Osteocyte (in vitro differentiated cells): Measurements from ENCODE around the gene ANO2. TPM values are rescaled to one million over a fixed set of nuclear protein-coding genes. Genes with fewer than 3 reads are reported as not detected.

Experiments used
- DNase-seq: peaks from one replicate; pipeline ENCODE4 v3.0.0; 2021; ENCODE audit warnings: mixed read lengths; ENCODE audit not compliant: unreplicated experiment; ENCODE audit errors: extremely low spot score
- H3K27ac Mint-ChIP-seq: one replicate; pipeline ENCODE4 v1.8.0; 2021; ENCODE audit warnings: mild to moderate bottlenecking, mixed read lengths; ENCODE audit not compliant: unreplicated experiment
- H3K27me3 Mint-ChIP-seq: one replicate; pipeline ENCODE4 v1.8.0; 2021; ENCODE audit warnings: mixed read lengths; ENCODE audit not compliant: unreplicated experiment
- H3K36me3 Mint-ChIP-seq: one replicate; pipeline ENCODE4 v1.8.0; 2021; ENCODE audit warnings: mixed read lengths; ENCODE audit not compliant: unreplicated experiment
- H3K4me1 Mint-ChIP-seq: one replicate; pipeline ENCODE4 v1.8.0; 2021; ENCODE audit warnings: mixed read lengths; ENCODE audit not compliant: unreplicated experiment
- H3K4me3 Mint-ChIP-seq: one replicate; pipeline ENCODE4 v1.8.0; 2021; ENCODE audit warnings: mild to moderate bottlenecking, moderate library complexity, mixed read lengths; ENCODE audit not compliant: unreplicated experiment
- H3K9me3 Mint-ChIP-seq: one replicate; pipeline ENCODE4 v1.8.0; 2021; ENCODE audit warnings: mixed read lengths; ENCODE audit not compliant: unreplicated experiment
- CTCF ChIP-seq: fragments of 200-600 bp; sonication (generic); IDR thresholded peaks from 2 replicates; pipeline ENCODE4 v1.5.0; 2021; ENCODE audit warnings: antibody characterized with exemption, mild to moderate bottlenecking, moderate library complexity
- total RNA-seq: library from RNA; stranded (reverse); gene quantifications from 2 replicates; pipeline ENCODE4 v1.2.1, GENCODE V29; 2021

The ANO2 gene
- total RNA-seq, 1 donor from 2014 or later = 0.59 TPM

- Mint-ChIP-seq H3K27ac (no peak overlapping the region), H3K27me3 (peaks cover 13% of the 10 kb centered on the region), H3K4me3 (no peak overlapping the region), H3K4me1 (no peaks in the 10 kb centered on the region), H3K9me3 (no peaks in the 10 kb centered on the region), H3K36me3 (no peaks in the 10 kb centered on the region)
- TF ChIP-seq CTCF = peak; percentile 66
- no peak for DNase-seq
These were observed 296.2 kb downstream of the ANO2 start for GRCh38 chr12:5648692-5649359.

- no peak for TF ChIP-seq CTCF
- H3K4me1 Mint-ChIP-seq = no peaks in the 10 kb centered on the region
- no peak for DNase-seq
- H3K27ac Mint-ChIP-seq = no peak overlapping the region
- H3K9me3 Mint-ChIP-seq = no peaks in the 10 kb centered on the region
- H3K36me3 Mint-ChIP-seq = no peaks in the 10 kb centered on the region
- peaks cover 24% of the 10 kb centered on the region for H3K27me3 Mint-ChIP-seq
- H3K4me3 Mint-ChIP-seq = no peak overlapping the region
These were observed 301.8 kb downstream of the ANO2 start for GRCh38 chr12:5643266-5643665.

- TF ChIP-seq CTCF = no peak
- H3K9me3 Mint-ChIP-seq = no peaks in the 10 kb centered on the region
- no peaks in the 10 kb centered on the region for H3K36me3 Mint-ChIP-seq
- H3K4me3 Mint-ChIP-seq = no peak overlapping the region
- DNase-seq = peak; percentile 27
- H3K27ac Mint-ChIP-seq = no peak overlapping the region
- H3K27me3 Mint-ChIP-seq = peaks cover 17% of the 10 kb centered on the region
- H3K4me1 Mint-ChIP-seq = no peaks in the 10 kb centered on the region
These were observed 307.4 kb downstream of the ANO2 start for GRCh38 chr12:5637698-5638097.

GRCh38 chr12:5636907-5637306 is 308.2 kb downstream of the ANO2 start:
- Mint-ChIP-seq H3K4me3 (no peak overlapping the region), H3K9me3 (no peaks in the 10 kb centered on the region), H3K27me3 (peaks cover 10% of the 10 kb centered on the region), H3K4me1 (no peaks in the 10 kb centered on the region), H3K36me3 (no peaks in the 10 kb centered on the region), H3K27ac (no peak overlapping the region)
- TF ChIP-seq CTCF = no peak
- DNase-seq = no peak

GRCh38 chr12:5633106-5633505 is 312.0 kb downstream of the ANO2 start:
- Mint-ChIP-seq H3K27me3 (peaks cover 5% of the 10 kb centered on the region), H3K36me3 (no peaks in the 10 kb centered on the region), H3K9me3 (no peaks in the 10 kb centered on the region), H3K4me1 (no peaks in the 10 kb centered on the region), H3K4me3 (no peak overlapping the region), H3K27ac (no peak overlapping the region)
- DNase-seq = no peak
- TF ChIP-seq CTCF = no peak
